Measurements from ENCODE around the gene GJD4. TPM values are rescaled to one million over a fixed set of nuclear protein-coding genes. Genes with fewer than 3 reads are reported as not detected.
A peak's percentile ranks its signal among the peaks of the same experiment; 100 is the strongest.

Gene GJD4, protein sequence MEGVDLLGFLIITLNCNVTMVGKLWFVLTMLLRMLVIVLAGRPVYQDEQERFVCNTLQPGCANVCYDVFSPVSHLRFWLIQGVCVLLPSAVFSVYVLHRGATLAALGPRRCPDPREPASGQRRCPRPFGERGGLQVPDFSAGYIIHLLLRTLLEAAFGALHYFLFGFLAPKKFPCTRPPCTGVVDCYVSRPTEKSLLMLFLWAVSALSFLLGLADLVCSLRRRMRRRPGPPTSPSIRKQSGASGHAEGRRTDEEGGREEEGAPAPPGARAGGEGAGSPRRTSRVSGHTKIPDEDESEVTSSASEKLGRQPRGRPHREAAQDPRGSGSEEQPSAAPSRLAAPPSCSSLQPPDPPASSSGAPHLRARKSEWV
- total RNA-seq: not detected in 2 replicates
- long read RNA-seq: 0 reads

GRCh38 chr10:35605191-35605590 is at the start of gene GJD4:
Gene GJD4 (plus strand): TSS chr10:35605341. CDS start chr10:35605568, 227 bp downstream.
- H3K4me1 Mint-ChIP-seq: no peaks in the 10 kb centered on the region
- TF ChIP-seq, protein P1, sequence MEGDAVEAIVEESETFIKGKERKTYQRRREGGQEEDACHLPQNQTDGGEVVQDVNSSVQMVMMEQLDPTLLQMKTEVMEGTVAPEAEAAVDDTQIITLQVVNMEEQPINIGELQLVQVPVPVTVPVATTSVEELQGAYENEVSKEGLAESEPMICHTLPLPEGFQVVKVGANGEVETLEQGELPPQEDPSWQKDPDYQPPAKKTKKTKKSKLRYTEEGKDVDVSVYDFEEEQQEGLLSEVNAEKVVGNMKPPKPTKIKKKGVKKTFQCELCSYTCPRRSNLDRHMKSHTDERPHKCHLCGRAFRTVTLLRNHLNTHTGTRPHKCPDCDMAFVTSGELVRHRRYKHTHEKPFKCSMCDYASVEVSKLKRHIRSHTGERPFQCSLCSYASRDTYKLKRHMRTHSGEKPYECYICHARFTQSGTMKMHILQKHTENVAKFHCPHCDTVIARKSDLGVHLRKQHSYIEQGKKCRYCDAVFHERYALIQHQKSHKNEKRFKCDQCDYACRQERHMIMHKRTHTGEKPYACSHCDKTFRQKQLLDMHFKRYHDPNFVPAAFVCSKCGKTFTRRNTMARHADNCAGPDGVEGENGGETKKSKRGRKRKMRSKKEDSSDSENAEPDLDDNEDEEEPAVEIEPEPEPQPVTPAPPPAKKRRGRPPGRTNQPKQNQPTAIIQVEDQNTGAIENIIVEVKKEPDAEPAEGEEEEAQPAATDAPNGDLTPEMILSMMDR (conservative IDR thresholded peaks at IDR 0.05): no peak
- H3K27me3 Mint-ChIP-seq (ENCODE audit: low read depth): peaks cover 3% of the 10 kb centered on the region
- peaks cover 4% of the 10 kb centered on the region for H3K9me3 Mint-ChIP-seq
- H3K27ac Mint-ChIP-seq (ENCODE audit: unreplicated experiment): no peak within 1 kb of the TSS
- no peak for DNase-seq (ENCODE audit: low read depth, low spot score)
- H3K4me3 Mint-ChIP-seq: no peak within 1 kb of the TSS
- H3K36me3 Mint-ChIP-seq (ENCODE audit: low read depth): no peaks in the 10 kb centered on the region

GRCh38 chr10:35555962-35556930 is 48.9 kb upstream of the GJD4 start:
- Mint-ChIP-seq H3K27ac (ENCODE audit: unreplicated experiment) (no peak overlapping the region), H3K27me3 (ENCODE audit: low read depth) (no peaks in the 10 kb centered on the region), H3K4me1 (no peaks in the 10 kb centered on the region), H3K9me3 (no peaks in the 10 kb centered on the region), H3K36me3 (ENCODE audit: low read depth) (no peaks in the 10 kb centered on the region), H3K4me3 (no peak overlapping the region)
- no peak for DNase-seq (ENCODE audit: low read depth, low spot score)
- TF ChIP-seq, protein P1 (conservative IDR thresholded peaks at IDR 0.05): no peak

DNA sequence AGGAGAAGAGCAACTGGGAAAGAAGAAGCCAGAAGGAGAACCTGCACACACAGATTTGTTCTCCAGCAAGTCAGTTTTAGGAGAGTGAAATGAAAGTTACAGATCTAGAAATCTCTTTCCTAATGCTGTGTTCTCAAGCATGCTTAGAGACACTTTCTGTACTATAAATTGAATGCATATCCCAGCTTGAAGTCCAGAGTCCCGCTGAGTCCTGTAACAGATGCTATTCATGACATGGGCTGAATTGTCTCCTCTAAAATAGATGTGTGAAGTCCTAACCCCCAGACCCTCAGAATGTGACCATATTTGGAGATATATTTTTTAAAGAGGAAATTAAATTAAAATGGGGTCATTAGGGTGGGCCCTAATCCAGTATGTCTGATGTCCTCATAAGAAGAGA is 46.9 kb upstream of the GJD4 start:
- peaks cover 3% of the 10 kb centered on the region for H3K36me3 Mint-ChIP-seq (ENCODE audit: low read depth)
- no peaks in the 10 kb centered on the region for H3K27me3 Mint-ChIP-seq (ENCODE audit: low read depth)
- H3K4me1 Mint-ChIP-seq: peaks cover 1% of the 10 kb centered on the region
- H3K27ac Mint-ChIP-seq (ENCODE audit: unreplicated experiment): no peak overlapping the region
- no peak overlapping the region for H3K4me3 Mint-ChIP-seq
- H3K9me3 Mint-ChIP-seq: no peaks in the 10 kb centered on the region
- no peak for DNase-seq (ENCODE audit: low read depth, low spot score)
- TF ChIP-seq, protein P1 (conservative IDR thresholded peaks at IDR 0.05): no peak

DNA sequence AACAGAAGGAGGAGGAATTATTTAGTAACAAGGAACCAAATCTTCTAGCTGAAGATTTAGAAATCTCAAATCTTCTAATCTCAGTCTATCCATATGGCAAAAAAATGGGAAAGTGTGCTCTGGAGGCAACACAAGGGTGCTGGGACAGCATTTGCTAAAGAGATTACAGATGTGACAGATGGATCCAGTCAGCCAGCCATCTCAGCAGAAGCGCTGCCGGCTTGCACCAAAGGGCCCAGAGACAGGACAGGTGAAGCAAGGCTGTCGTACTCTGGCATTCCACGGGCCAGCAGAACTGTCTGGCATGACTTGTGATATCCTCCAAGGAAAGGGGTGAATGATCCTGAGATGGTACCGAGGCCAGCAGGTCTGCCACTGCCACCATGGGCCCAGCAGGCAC is 45.7 kb upstream of the GJD4 start:
- Mint-ChIP-seq H3K4me3 (no peak overlapping the region), H3K36me3 (ENCODE audit: low read depth) (peaks cover 3% of the 10 kb centered on the region), H3K4me1 (peaks cover 3% of the 10 kb centered on the region), H3K27ac (ENCODE audit: unreplicated experiment) (no peak overlapping the region), H3K27me3 (ENCODE audit: low read depth) (no peaks in the 10 kb centered on the region), H3K9me3 (no peaks in the 10 kb centered on the region)
- DNase-seq (ENCODE audit: low read depth, low spot score): no peak
- TF ChIP-seq, protein P1 (conservative IDR thresholded peaks at IDR 0.05): no peak

GRCh38 chr10:35561715-35562114 is 43.4 kb upstream of the GJD4 start:
- Mint-ChIP-seq H3K27me3 (ENCODE audit: low read depth) (no peaks in the 10 kb centered on the region), H3K4me1 (peaks cover 3% of the 10 kb centered on the region), H3K4me3 (no peak overlapping the region), H3K36me3 (ENCODE audit: low read depth) (peaks cover 3% of the 10 kb centered on the region), H3K9me3 (no peaks in the 10 kb centered on the region), H3K27ac (ENCODE audit: unreplicated experiment) (peak overlapping the region; percentile 50)
- TF ChIP-seq, protein P1 (conservative IDR thresholded peaks at IDR 0.05): no peak
- no peak for DNase-seq (ENCODE audit: low read depth, low spot score)
